K562 (cell line): ENCODE measurements around the gene MACROD2. TPM values are rescaled to one million over a fixed set of nuclear protein-coding genes. Genes with fewer than 3 reads are reported as not detected.

Experiments
- ATAC-seq: fragments of 200-7000 bp; cut with Tn5 transposase; 3 replicates; pipeline ENCODE4 v1.9.1; 2020; ENCODE audit warnings: moderate library complexity
- BruUV-seq: library from RNA; stranded (reverse); fragments of 400-500 nt; replicated peaks from 2 replicates; lab custom pipeline; 2021; lab: Mats Ljungman, UMichigan
- CTCF ChIA-PET: fragments of 300-600 bp; formaldehyde crosslinking; extraction: SDS; loops from one replicate; lab custom pipeline; 2021; ENCODE audit warnings: low intra/inter-chr PET ratio; lab: Yijun Ruan, JAX
- POLR2A ChIA-PET: fragments of 300-600, 350-650 bp; sonication (Branson Sonifier 250); formaldehyde crosslinking; extraction: SDS; loops from one replicate; lab custom pipeline; 2021; ENCODE audit warnings: antibody characterized with exemption, inconsistent platforms; lab: Yijun Ruan, JAX
- DNase-seq, 4 experiments: peaks; one replicate each; pipeline versions ENCODE4 v3.0.0 to v3.0.0-alpha.2; 2011 to 2018; ENCODE audit warnings: low spot score in 3 of 4, mixed read lengths in 3 of 4; ENCODE audit errors: extremely low read depth in 1 of 4
- FAIRE-seq: peaks from 2 replicates; lab custom pipeline; 2011; peaks lifted over from hg19 to GRCh38; lab: Jason Lieb, UNC
- H2AFZ ChIP-seq: 2 replicates; pipeline ENCODE4 v1.6.0; 2011; ENCODE audit warnings: low read depth, low read length, control low read depth, inconsistent platforms
- H3K27ac ChIP-seq: fragments of 200-600 bp; 3 replicates; pipeline ENCODE4 v1.8.0; 2011; ENCODE audit warnings: low read depth, mild to moderate bottlenecking, control low read depth, inconsistent platforms, low read length, moderate library complexity, mixed read lengths; ENCODE audit errors: extremely low read depth
- H3K27me3 ChIP-seq, 2 experiments: fragments of 300-600 bp in 1 of 2; 2 replicates in 1 of 2; 3 replicates in 1 of 2; pipeline versions ENCODE4 v1.6.0 to v1.8.0; 2011; ENCODE audit warnings: inconsistent platforms in 2 of 2, low read length in 2 of 2, mild to moderate bottlenecking in 1 of 2, mixed read lengths in 1 of 2, moderate library complexity in 1 of 2; ENCODE audit not compliant: control insufficient read depth in 2 of 2, insufficient read depth in 2 of 2
- H3K36me3 ChIP-seq: fragments of 300-600 bp; 3 replicates; pipeline ENCODE4 v1.8.0; 2011; ENCODE audit warnings: mild to moderate bottlenecking, low read length, inconsistent platforms; ENCODE audit not compliant: control insufficient read depth, insufficient read depth
- H3K4me1 ChIP-seq, 2 experiments: fragments of 200-600 bp in 1 of 2; replicated peaks in 1 of 2; 2 replicates in 1 of 2; 3 replicates in 1 of 2; pipeline versions ENCODE4 v1.5.1 to v1.8.0; 2011; ENCODE audit warnings: inconsistent platforms in 2 of 2, low read length in 2 of 2, mild to moderate bottlenecking in 1 of 2, mixed read lengths in 1 of 2, moderate library complexity in 1 of 2; ENCODE audit not compliant: control insufficient read depth in 2 of 2, insufficient read depth in 2 of 2
- H3K4me2 ChIP-seq: 2 replicates; pipeline ENCODE4 v1.6.1; 2011; ENCODE audit warnings: low read length, control low read depth, inconsistent platforms, mixed read lengths; ENCODE audit not compliant: insufficient read depth
- H3K4me3 ChIP-seq: fragments of 200-600 bp; sonication (generic), shearing (Covaris generic); 2 replicates; pipeline ENCODE4 v1.5.1; 2016; ENCODE audit warnings: control low read depth, inconsistent platforms
- H3K79me2 ChIP-seq: fragments of 200-600 bp; 3 replicates; pipeline ENCODE4 v1.8.0; 2011; ENCODE audit warnings: low read length, inconsistent platforms; ENCODE audit not compliant: control insufficient read depth, insufficient read depth
- H3K9ac ChIP-seq, 2 experiments: 2 replicates each; pipeline versions ENCODE4 v1.6.0 to v1.6.1; 2011; ENCODE audit warnings: low read depth in 2 of 2, low read length in 2 of 2, control low read depth in 1 of 2, inconsistent platforms in 1 of 2, mild to moderate bottlenecking in 1 of 2, mixed read lengths in 1 of 2; ENCODE audit not compliant: insufficient read depth in 1 of 2
- H3K9me1 ChIP-seq: one replicate; pipeline ENCODE4 v1.6.0; 2011; ENCODE audit warnings: inconsistent platforms, mild to moderate bottlenecking, low read length, moderate library complexity; ENCODE audit not compliant: control insufficient read depth, insufficient read depth
- H3K9me3 ChIP-seq: replicated peaks from 2 replicates; pipeline ENCODE4 v1.5.1; 2011; ENCODE audit warnings: low read depth, low read length, inconsistent platforms; ENCODE audit not compliant: control insufficient read depth, insufficient read depth
- H4K20me1 ChIP-seq: replicated peaks from 2 replicates; pipeline ENCODE4 v1.6.1; 2011; ENCODE audit warnings: low read length, inconsistent platforms, mixed read lengths; ENCODE audit not compliant: control insufficient read depth, insufficient read depth
- GABPB2 ChIP-seq: fragments of 250-450 bp; sonication (Bioruptor Pico); conservative IDR thresholded peaks from 2 replicates; pipeline ENCODE4 v1.5.1; 2021; ENCODE audit warnings: mild to moderate bottlenecking
- NR0B1 ChIP-seq: fragments of 450-650 bp; IDR thresholded peaks from one replicate; pipeline ENCODE4 v1.6.1; 2018; ENCODE audit warnings: mild to moderate bottlenecking, moderate library complexity; ENCODE audit not compliant: partially characterized antibody
- NRF1 ChIP-seq, 2 experiments: fragments of 450-650 bp; IDR thresholded peaks in 1 of 2; conservative IDR thresholded peaks in 1 of 2; 2 replicates each; pipeline ENCODE4 v1.6.1; 2014; ENCODE audit warnings: mild to moderate bottlenecking in 2 of 2
- POU5F1 ChIP-seq: fragments of 150-350 bp; IDR thresholded peaks from 2 replicates; pipeline ENCODE4 v1.6.1; 2014; ENCODE audit warnings: borderline replicate concordance, low read length, low read depth, mild to moderate bottlenecking; ENCODE audit not compliant: partially characterized antibody
- SMAD4 ChIP-seq: fragments of 250-450 bp; sonication (Bioruptor Pico); conservative IDR thresholded peaks from 2 replicates; pipeline ENCODE4 v1.8.0; 2021; ENCODE audit warnings: inconsistent platforms, mild to moderate bottlenecking, moderate library complexity
- TCF7L2 ChIP-seq: fragments of 150-350 bp; IDR thresholded peaks from 2 replicates; pipeline ENCODE4 v1.6.1; 2016; ENCODE audit warnings: low read depth, mild to moderate bottlenecking, low read length, moderate library complexity
- TFAP4 ChIP-seq: sonication (generic); formaldehyde crosslinking; IDR thresholded peaks from 2 replicates; pipeline ENCODE4 v1.8.0; 2022; ENCODE audit warnings: missing genetic modification reagents, mild to moderate bottlenecking, moderate library complexity, borderline replicate concordance
- ZBED1 ChIP-seq: IDR thresholded peaks from 2 replicates; pipeline ENCODE4 v1.6.1; 2014
- ZFP91 ChIP-seq: sonication (generic); formaldehyde crosslinking; IDR thresholded peaks from 2 replicates; pipeline ENCODE4 v1.8.0; 2022; ENCODE audit warnings: mild to moderate bottlenecking, missing genetic modification reagents
- ZNF232 ChIP-seq: sonication (generic); formaldehyde crosslinking; IDR thresholded peaks from 2 replicates; pipeline ENCODE4 v1.8.0; 2022; ENCODE audit warnings: mild to moderate bottlenecking, missing genetic modification reagents
- ZNF384 ChIP-seq: IDR thresholded peaks from 2 replicates; pipeline ENCODE4 v1.6.1; 2012; ENCODE audit warnings: low read depth, low read length, improper control_type of control experiment
- ZNF785 ChIP-seq: fragments of 250-450 bp; sonication (Bioruptor Pico); IDR thresholded peaks from 2 replicates; pipeline ENCODE4 v1.4.0; 2020; ENCODE audit warnings: mild to moderate bottlenecking
- ZNF830 ChIP-seq: fragments of 250-450 bp; sonication (Bioruptor Pico); IDR thresholded peaks from 2 replicates; pipeline ENCODE4 v1.5.0; 2021; ENCODE audit warnings: mild to moderate bottlenecking
- WGBS: fragments of 100-300 bp; shearing (Covaris generic); methylation state at CpG from one replicate; pipeline ENCODE4 v1.1.6; 2016; ENCODE audit warnings: low coverage, mixed read lengths; ENCODE audit not compliant: insufficient coverage; ENCODE audit errors: missing lambda C conversion rate; 5-methylcytosine and 5-hydroxymethylcytosine counted together
- in situ Hi-C: fragments of 300-500 bp; cut with MboI; formaldehyde crosslinking; loops from 4 replicates; pipeline ENCODE4 v1.15.0; 2018; ENCODE audit warnings: inconsistent platforms, mixed read lengths
- intact Hi-C: fragments of 100-400 bp; cut with micrococcal nuclease; formaldehyde crosslinking; loops from 2 replicates; pipeline ENCODE4 v1.14.2; 2022
- polyA plus RNA-seq, 8 experiments: library from polyadenylated mRNA; depleted of rRNA in 4 of 8; stranded (reverse) in 5 of 8; unstranded in 3 of 8; fragments of >200 nt; fragmentation: Nextera tagmentation in 2 of 8; fragmentation: Illumina TruSeq in 1 of 8; extraction: Ambion mirVana in 2 of 8; extraction: Trizol in 1 of 8; gene quantifications; 2 replicates each; pipeline versions ENCODE4 v1.2.1 to v1.2.3, GENCODE V29; 2011 to 2014; ENCODE audit warnings: inconsistent platforms in 1 of 8, missing spikeins in 1 of 8
- total RNA-seq, 7 experiments: library from RNA; depleted of rRNA in 6 of 7; stranded (reverse); fragments of >200 nt in 6 of 7; fragmentation: Illumina TruSeq in 2 of 7; extraction: Trizol in 2 of 7; gene quantifications; 2 replicates each; pipeline versions ENCODE4 v1.2.1 to v1.2.3, GENCODE V29; 2011 to 2021; ENCODE audit warnings: low replicate concordance in 1 of 7

Gene MACROD2
- total and polyA plus RNA-seq, 9 of the 15 experiments (the other 6 are each of a cell fraction or from before 2014, with no cell fraction given): not detected

- H2AFZ ChIP-seq: no peak overlapping the region
- H3K4me1 ChIP-seq: no peaks in the 10 kb centered on the region
- H3K36me3 ChIP-seq: no peaks in the 10 kb centered on the region
- DNase-seq (no peak), ATAC-seq (no peak), FAIRE-seq (no peak)
- H3K27ac ChIP-seq: no peak overlapping the region
- no peak overlapping the region for H3K4me3 ChIP-seq
- intact Hi-C loops: no loop called here
- no peaks in the 10 kb centered on the region for H3K79me2 ChIP-seq
- no peaks in the 10 kb centered on the region for H3K9me1 ChIP-seq
- WGBS: 0% methylated on average over 6 of the region's 6 CpGs
- no TSS peak for BruUV-seq
- ChIA-PET POLR2A (no interaction called here), CTCF (no interaction called here)
- H3K27me3 ChIP-seq: no peaks in the 10 kb centered on the region
- H4K20me1 ChIP-seq: no peaks in the 10 kb centered on the region
- H3K4me2 ChIP-seq: no peak overlapping the region
- H3K9me3 ChIP-seq: no peaks in the 10 kb centered on the region
- in situ Hi-C loops: no loop called here
- H3K9ac ChIP-seq: no peak overlapping the region
- TF ChIP-seq GABPB2 (CRISPR knock-in tag): no peak
- no peak for TF ChIP-seq ZFP91 (CRISPR knock-in tag)
- no peak for TF ChIP-seq SMAD4 (CRISPR knock-in tag)
- TF ChIP-seq NR0B1: no peak
- TF ChIP-seq ZNF830 (CRISPR knock-in tag): no peak
- TF ChIP-seq NRF1 (conservative IDR thresholded peaks at IDR 0.05 in 1 of 2, IDR thresholded peaks at IDR 0.05 in 1 of 2): no peak
- TF ChIP-seq ZNF232 (CRISPR knock-in tag): no peak
- no peak for TF ChIP-seq ZNF384
- no peak for TF ChIP-seq TFAP4 (CRISPR knock-in tag)
- no peak for TF ChIP-seq ZNF785 (CRISPR knock-in tag)
- no peak for TF ChIP-seq TCF7L2
- TF ChIP-seq POU5F1: no peak
- no peak for TF ChIP-seq ZBED1
These were observed 717.0 kb downstream of the MACROD2 start for GRCh38 chr20:14712302-14712739.
